Breast epithelium (tissue), 3 donors: ENCODE data around the gene TKT.

ENCODE experiments used
- CTCF ChIP-seq, 3 donors: fragments of 450-650 bp; IDR thresholded peaks; one replicate each; pipeline ENCODE4 v1.5.1; 2016 to 2017; ENCODE audit warnings: antibody characterized with exemption in 3 of 3, mild to moderate bottlenecking in 3 of 3, moderate library complexity in 3 of 3
- POLR2A ChIP-seq: fragments of 450-650 bp; IDR thresholded peaks from one replicate; pipeline ENCODE4 v1.6.1; 2016; ENCODE audit warnings: antibody characterized with exemption, mild to moderate bottlenecking, moderate library complexity

GRCh38 chr3:53221345-53221744 is 34.5 kb downstream of the TKT start:
- TF ChIP-seq POLR2A (no peak), CTCF (IDR thresholded peaks at IDR 0.05) (no peak)
